Astrocyte of the spinal cord (primary cell): ENCODE results near the gene PGBD4.
"Not testable (repeated sequence)": the region's sequence is repeated elsewhere in the genome, so short reads cannot be mapped to it uniquely, and the experiment has no call there.

Experiments
- DNase-seq: peaks from one replicate; pipeline ENCODE4 v3.0.0; 2011; ENCODE audit warnings: low read depth, low spot score
- H3K4me3 ChIP-seq: 2 replicates; pipeline ENCODE4 v1.5.1; 2011; ENCODE audit warnings: low read depth, mild to moderate bottlenecking, low read length, moderate library complexity
- CTCF ChIP-seq: IDR thresholded peaks from 2 replicates; pipeline ENCODE4 v1.5.1; 2012; ENCODE audit warnings: low read depth, mild to moderate bottlenecking, low read length, inconsistent platforms
- in situ Hi-C: cut with HindIII; loops from 2 replicates; pipeline ENCODE4 v1.10.0; 2017; ENCODE audit warnings: low sequenced_read_pairs

Gene PGBD4

DNA sequence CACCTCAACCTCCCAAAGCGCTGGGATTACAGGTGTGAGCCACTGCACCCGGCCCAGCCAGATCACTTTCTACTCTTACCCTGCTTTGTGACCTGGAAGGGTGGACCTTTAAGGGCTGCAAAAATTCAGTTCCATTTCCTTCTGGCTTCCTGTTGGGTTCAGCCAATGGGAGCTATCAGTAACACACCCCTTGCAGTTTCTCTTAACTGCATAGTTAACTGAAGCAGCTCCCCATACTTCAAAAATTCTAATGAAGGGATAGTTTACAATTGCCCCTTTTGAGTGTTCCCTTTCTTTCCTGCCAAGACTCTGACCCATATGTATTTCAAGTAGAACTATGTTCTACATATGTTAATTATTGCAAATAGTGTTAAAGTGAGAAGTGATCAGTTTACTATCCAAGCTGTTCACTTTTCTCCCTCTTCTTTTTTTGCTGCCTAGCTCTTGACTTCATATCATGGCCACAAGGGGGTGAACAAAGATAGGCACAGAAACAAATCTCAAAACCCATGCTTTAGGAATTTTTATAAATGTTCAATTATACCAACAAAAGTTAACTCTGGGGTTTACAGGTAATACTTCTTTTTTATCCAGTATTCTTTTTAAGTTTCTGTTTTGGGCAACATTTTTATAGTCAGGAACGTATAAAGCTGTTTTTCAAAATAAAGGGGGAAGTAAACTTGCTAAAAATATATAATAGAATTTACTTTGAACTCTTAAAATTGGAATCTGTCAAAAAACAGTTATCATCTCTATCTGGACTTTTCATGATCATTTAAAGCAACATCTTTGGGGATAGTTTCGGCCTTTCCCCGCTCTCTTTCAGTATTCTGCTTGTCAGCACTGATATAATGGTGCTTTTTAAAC lies 8.1 kb downstream of the PGBD4 start:
- no peak overlapping the region for H3K4me3 ChIP-seq
- peak; percentile 77 for TF ChIP-seq CTCF
- in situ Hi-C loops, result no loop called here
- DNase-seq, result peak; percentile 50

- in situ Hi-C loops, result no loop called here
- no peak for TF ChIP-seq CTCF
- no peak for DNase-seq
- no peak overlapping the region for H3K4me3 ChIP-seq
These were observed 9.6 kb downstream of the PGBD4 start for GRCh38 chr15:34111488-34111887.

DNA sequence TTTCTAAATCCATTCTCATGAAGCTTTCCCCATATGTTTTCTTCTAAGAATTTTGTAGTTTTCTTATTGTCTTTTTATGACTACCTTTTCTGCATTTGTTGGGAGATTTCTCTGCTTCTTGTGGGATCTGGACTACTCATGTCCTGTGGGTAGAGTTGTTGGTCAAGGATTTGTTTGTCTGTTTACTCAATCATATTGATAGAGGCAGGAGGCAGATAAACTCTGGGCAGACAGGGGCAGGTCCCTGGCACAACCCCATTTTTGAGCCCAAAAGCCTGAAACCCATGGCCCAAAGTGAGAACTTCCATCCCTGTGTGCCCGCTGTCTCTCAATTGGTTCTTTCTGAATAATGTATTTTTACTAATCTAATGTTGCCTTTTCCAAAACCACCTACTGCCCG lies 12.3 kb downstream of the PGBD4 start:
- DNase-seq, result no peak
- no peak for TF ChIP-seq CTCF
- H3K4me3 ChIP-seq, result no peak overlapping the region
- in situ Hi-C loops, result no loop called here

- no peak for TF ChIP-seq CTCF
- H3K4me3 ChIP-seq, result no peak overlapping the region
- DNase-seq, result no peak
- in situ Hi-C loops, result no loop called here
These were observed 12.9 kb downstream of the PGBD4 start for GRCh38 chr15:34114739-34115138.

GRCh38 chr15:34116620-34117019 lies 14.7 kb downstream of the PGBD4 start:
- in situ Hi-C loops, result no loop called here
- H3K4me3 ChIP-seq, result no peak overlapping the region
- TF ChIP-seq CTCF, result no peak
- DNase-seq, result no peak

GRCh38 chr15:34119291-34119690 lies 17.4 kb downstream of the PGBD4 start:
- H3K4me3 ChIP-seq, result no peak overlapping the region
- in situ Hi-C loops, result no loop called here
- TF ChIP-seq CTCF, result no peak
- DNase-seq, result no peak

GRCh38 chr15:34120420-34120819 lies 18.5 kb downstream of the PGBD4 start:
- DNase-seq, in situ Hi-C loops, H3K4me3 ChIP-seq: not testable (repeated sequence)

DNA sequence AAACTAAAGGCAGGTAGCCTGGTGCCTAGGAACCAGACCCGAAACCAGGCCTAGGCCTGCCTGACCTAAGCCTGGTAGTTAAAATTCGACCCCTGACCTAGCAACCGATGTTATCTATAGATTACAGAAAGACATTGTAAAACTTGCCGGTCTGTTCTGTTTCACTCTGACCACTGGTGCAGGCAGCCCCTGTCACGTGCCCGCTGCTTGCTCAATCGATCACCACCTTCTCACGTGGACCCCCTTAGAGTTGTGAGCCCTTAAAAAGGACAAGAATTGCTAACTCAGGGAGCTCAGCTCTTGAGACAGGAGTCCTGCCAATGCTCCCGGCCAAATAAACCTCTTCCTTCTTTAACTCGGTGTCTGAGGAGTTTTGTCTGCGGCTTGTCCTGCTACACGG lies 19.9 kb downstream of the PGBD4 start:
- H3K4me3 ChIP-seq, DNase-seq, in situ Hi-C loops: not testable (repeated sequence)
